Measurements from ENCODE around the gene TSHZ1. TPM values are rescaled to one million over a fixed set of nuclear protein-coding genes. Genes with fewer than 3 reads are reported as not detected.

TSHZ1 gene
- total and polyA plus RNA-seq, 2 experiments from 2014 or later, result 2.2 to 4.4 TPM

DNA sequence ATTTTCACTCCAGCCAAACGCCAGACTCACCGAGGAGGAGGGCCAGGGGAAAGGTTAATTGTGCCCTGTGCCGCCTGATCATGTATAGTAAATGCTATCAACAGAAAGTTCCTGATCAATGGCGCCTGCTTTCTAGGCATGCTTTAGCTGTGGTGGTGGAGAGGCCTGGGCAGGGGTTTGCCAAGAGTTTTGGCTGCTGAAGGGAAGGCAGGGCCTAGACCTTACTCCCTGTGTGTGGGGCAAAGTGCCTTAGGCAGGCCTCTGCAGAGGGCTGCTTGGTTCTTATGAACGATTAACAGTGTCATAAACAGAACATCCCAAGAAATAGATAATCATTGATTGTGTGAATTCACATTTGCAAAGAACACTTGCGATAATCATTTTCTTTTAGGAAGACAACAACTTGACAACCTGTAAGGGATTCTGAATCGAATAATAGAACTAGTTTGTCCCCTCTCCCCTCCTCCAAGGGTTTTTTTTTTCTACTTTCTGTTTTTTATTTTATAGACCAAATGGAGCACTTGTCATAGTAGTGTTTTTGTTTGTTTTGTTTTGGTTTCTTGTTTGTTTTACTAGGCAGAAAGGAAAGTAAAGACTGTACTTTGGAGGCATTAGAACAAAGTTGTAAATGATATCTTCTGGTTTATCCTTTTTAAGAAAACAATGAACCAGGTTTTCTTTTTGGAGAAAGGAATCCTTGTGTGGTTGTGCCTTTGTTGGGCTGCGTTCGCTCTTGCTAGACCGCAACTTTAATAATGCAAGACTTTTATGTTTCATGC, 6.5 kb downstream of the TSHZ1 start:
- no peak overlapping the region for H3K9ac ChIP-seq
- no peaks in the 10 kb centered on the region for H3K9me2 ChIP-seq (ENCODE audit: insufficient read depth)
- TF ChIP-seq EZH2phosphoT487 (IDR thresholded peaks at IDR 0.05; ENCODE audit: insufficient read depth, low read depth), result no peak
- no peak for TF ChIP-seq EZH2 (IDR thresholded peaks at IDR 0.05; ENCODE audit: insufficient read depth, poor library complexity, severe bottlenecking)
- no peaks in the 10 kb centered on the region for H3K36me3 ChIP-seq (ENCODE audit: low read depth)
- DNase-seq, result no peak
- no peak overlapping the region for H3K27ac ChIP-seq
- H3K9me3 ChIP-seq (ENCODE audit: low read depth), result no peaks in the 10 kb centered on the region
- H3K79me2 ChIP-seq (ENCODE audit: insufficient read depth), result peaks cover 97% of the 10 kb centered on the region
- no peak overlapping the region for H3K4me2 ChIP-seq (ENCODE audit: unreplicated experiment)
- no peaks in the 10 kb centered on the region for H3K27me3 ChIP-seq (replicated peaks; ENCODE audit: insufficient read depth)
- in situ Hi-C loops (cut with MboI), result loop anchor here (25.0 kb wide), 1 partner anchor 555 kb away; no protein-coding TSS in a partner anchor
- H3F3A ChIP-seq (ENCODE audit: insufficient read depth), result peaks cover 17% of the 10 kb centered on the region; the same call in 1 of the 2 replicates
- H3K4me1 ChIP-seq (ENCODE audit: insufficient read depth), result peaks cover 32% of the 10 kb centered on the region
- H2AFZ ChIP-seq, result no peak overlapping the region
- WGBS, 2 experiments (ENCODE audit: low coverage in 1 of 2, low lambda C conversion rate in 2 of 2, missing lambda C conversion rate in 2 of 2), result 79 to 85% methylated on average over 10 of the region's 10 CpGs
- H4K20me1 ChIP-seq (ENCODE audit: insufficient read depth), result no peaks in the 10 kb centered on the region
- no peak overlapping the region for H3K4me3 ChIP-seq

DNA sequence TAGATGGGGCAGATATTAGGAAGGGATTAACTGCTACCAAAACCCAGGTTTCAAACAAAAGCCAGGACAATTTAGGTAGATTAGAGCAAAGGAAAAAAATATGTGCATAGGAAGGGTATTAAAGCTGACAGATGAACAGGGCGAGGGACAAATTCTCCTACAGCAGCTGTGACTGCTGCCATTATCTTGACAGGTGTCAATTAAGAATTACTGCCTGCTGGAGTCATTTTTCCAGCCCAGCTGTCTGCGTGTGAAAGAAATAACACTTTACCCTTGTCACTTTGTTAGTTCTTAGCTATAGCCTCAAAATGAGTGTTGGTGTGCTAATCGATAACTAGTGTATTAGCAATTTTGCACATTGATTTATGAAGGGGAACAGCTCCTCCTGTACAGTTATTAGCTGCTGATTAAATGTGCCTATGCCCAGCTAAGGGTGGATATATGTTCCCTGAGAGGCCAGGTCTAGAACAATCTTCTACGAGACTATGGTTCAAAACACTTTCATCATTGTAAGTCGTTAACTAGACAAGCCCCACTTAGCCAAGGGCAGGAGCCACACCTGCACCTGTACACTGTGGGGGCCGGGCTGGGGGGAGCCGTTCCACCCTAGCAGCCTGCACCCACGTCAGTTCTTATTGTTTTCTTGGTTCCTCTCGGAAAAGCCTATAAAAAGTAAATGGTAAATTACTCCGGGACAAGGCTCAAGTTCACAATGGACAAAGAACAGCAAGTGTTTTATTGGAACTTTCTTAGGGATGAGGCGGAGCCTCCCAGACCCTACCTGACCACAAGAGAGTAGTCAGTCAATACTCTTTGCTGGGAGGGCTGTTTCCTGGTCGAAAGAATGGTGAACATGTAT, 7.7 kb downstream of the TSHZ1 start:
- Histone ChIP-seq H3K4me2 (ENCODE audit: unreplicated experiment) (no peak overlapping the region), H3K27ac (no peak overlapping the region), H3K79me2 (ENCODE audit: insufficient read depth) (peaks cover 96% of the 10 kb centered on the region), H3K9ac (no peak overlapping the region), H3K4me3 (no peak overlapping the region), H2AFZ (no peak overlapping the region), H3K9me2 (ENCODE audit: insufficient read depth) (no peaks in the 10 kb centered on the region), H4K20me1 (ENCODE audit: insufficient read depth) (no peaks in the 10 kb centered on the region), H3K27me3 (replicated peaks; ENCODE audit: insufficient read depth) (no peaks in the 10 kb centered on the region), H3K4me1 (ENCODE audit: insufficient read depth) (peaks cover 21% of the 10 kb centered on the region), H3K36me3 (ENCODE audit: low read depth) (no peaks in the 10 kb centered on the region), H3K9me3 (ENCODE audit: low read depth) (no peaks in the 10 kb centered on the region), H3F3A (ENCODE audit: insufficient read depth) (peaks cover 6% of the 10 kb centered on the region; the same call in 1 of the 2 replicates)
- TF ChIP-seq EZH2 (IDR thresholded peaks at IDR 0.05; ENCODE audit: insufficient read depth, poor library complexity, severe bottlenecking), result no peak
- TF ChIP-seq EZH2phosphoT487 (IDR thresholded peaks at IDR 0.05; ENCODE audit: insufficient read depth, low read depth), result no peak
- WGBS, 2 experiments (ENCODE audit: low coverage in 1 of 2, low lambda C conversion rate in 2 of 2, missing lambda C conversion rate in 2 of 2), result 88 to 92% methylated on average over 12 of the region's 12 CpGs
- in situ Hi-C loops (cut with MboI), result loop anchor here (25.0 kb wide), 1 partner anchor 556 kb away; no protein-coding TSS in a partner anchor
- no peak for DNase-seq

DNA sequence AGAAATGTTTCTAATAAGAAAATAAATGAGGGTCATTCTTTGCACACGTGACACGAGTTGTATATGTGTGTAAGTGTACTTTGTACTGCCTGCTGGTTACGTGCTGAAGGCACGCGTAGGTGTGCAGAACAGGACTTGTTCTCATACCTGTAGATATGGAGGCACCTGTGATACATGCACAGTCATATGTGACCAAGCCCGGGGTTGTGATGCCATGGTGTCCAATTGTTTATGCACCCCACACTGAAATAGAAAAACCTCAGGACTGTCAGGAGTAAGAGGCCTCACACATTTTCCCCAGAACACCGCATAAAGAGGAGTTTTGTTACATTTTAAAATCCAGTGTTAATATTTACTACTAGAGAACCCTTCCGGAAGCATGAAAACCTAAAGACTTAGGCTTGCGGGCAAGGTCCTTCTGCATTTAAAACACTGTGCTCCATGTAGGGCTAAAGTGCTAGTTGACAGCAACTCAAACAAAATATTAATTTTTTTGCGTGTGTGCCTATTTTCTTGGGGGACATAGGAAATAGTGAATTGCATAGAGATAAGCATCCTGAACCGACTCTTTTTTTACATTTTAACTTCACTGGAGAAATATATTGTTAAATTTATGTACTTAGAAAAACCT, 9.3 kb downstream of the TSHZ1 start:
- peaks cover 96% of the 10 kb centered on the region for H3K79me2 ChIP-seq (ENCODE audit: insufficient read depth)
- WGBS, 2 experiments (ENCODE audit: low coverage in 1 of 2, low lambda C conversion rate in 2 of 2, missing lambda C conversion rate in 2 of 2), result 93 to 94% methylated on average over 11 of the region's 11 CpGs
- H3K27me3 ChIP-seq (replicated peaks; ENCODE audit: insufficient read depth), result no peaks in the 10 kb centered on the region
- H3K36me3 ChIP-seq (ENCODE audit: low read depth), result no peaks in the 10 kb centered on the region
- H3K9me2 ChIP-seq (ENCODE audit: insufficient read depth), result no peaks in the 10 kb centered on the region
- in situ Hi-C loops (cut with MboI), result loop anchor here (25.0 kb wide), 1 partner anchor 558 kb away; no protein-coding TSS in a partner anchor
- no peaks in the 10 kb centered on the region for H4K20me1 ChIP-seq (ENCODE audit: insufficient read depth)
- H3F3A ChIP-seq (ENCODE audit: insufficient read depth), result no peaks in the 10 kb centered on the region
- no peaks in the 10 kb centered on the region for H3K9me3 ChIP-seq (ENCODE audit: low read depth)
- no peak overlapping the region for H3K4me2 ChIP-seq (ENCODE audit: unreplicated experiment)
- no peak overlapping the region for H3K4me3 ChIP-seq
- H2AFZ ChIP-seq, result no peak overlapping the region
- peaks cover 11% of the 10 kb centered on the region for H3K4me1 ChIP-seq (ENCODE audit: insufficient read depth)
- DNase-seq, result no peak
- TF ChIP-seq EZH2phosphoT487 (IDR thresholded peaks at IDR 0.05; ENCODE audit: insufficient read depth, low read depth) (no peak), EZH2 (IDR thresholded peaks at IDR 0.05; ENCODE audit: insufficient read depth, poor library complexity, severe bottlenecking) (no peak)
- H3K27ac ChIP-seq, result no peak overlapping the region
- no peak overlapping the region for H3K9ac ChIP-seq
